ENCODE measurements around the gene PJA2.

Gene PJA2

DNA sequence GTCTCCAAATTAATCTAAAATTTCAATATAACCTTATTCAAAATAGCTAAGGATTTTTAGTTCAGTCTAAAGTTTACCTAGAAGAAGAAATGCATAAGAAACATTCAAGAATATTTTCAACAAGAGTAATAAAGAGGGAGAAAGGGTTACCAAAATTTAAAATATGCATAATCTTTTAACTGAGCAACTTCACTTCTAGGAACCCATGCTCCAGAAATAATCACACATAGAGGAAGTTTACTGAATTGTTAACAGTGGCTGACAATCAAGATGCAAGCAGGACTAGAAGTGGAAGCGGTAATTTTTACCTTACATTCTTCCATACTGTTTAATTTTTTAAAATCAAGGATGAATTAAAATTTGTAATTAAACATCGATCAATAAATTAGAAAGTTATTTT lies 1.9 kb downstream of the PJA2 start:
- DNase-seq = no peak

DNA sequence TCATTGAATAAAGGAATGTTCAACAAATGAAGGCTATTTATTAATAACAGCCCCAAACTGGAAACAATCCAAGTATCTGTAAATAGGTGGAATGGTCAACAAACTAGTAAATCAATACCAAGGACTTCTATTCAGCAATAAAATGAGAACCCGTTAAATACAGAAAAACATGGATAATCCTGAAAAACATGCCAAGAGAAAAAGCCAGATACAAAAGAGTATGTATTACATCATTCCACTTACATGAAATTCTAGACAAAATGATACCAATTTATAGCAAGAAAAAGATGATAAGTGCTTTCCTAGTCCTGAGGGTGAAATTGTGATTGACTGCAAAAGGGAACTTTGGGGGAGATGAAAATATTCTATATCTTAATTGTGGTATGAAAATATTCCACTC lies 3.1 kb downstream of the PJA2 start:
- no peak for DNase-seq

DNA sequence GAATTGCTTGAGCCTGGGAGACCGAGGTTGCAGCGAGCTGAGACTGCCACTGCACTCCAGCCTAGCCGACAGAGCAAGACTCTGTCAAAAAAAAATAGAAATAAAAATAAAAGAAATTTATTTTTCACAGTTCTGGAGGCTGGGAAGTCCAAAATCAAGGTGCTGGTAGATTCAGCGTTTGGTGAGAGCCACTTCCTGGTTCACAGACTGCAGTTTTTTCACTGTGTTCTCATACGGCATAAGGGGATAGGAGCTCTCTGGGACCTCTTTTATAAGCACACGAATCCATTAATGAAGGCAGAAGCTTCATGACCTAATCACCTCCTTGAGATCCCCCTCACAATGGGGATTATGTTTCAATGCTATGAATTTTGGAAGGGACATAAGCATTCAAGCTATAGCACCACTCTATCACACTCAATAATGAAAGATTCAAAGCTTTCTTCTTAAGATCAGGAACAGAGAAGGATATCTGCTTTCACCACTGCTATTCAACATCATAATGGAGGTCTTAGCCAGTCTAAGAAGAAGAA lies 5.3 kb downstream of the PJA2 start:
- no peak for DNase-seq

DNA sequence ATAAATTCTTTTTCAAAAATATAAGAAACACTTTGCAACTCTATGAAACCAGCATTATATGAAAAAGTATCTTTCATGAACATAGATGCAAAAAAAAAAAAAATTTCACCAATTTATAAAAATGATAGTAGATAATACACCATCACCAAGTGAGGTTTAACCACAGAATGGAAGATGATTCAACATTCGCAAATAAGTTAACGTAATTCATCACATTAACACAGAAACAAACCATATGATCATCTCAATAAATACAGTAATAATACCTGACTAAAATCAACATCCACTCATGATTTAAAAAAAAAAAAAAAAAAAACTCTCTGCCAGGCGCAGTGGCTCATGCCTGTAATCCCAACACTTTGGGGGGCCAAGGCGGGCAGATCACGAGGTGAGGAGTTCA lies 6.3 kb downstream of the PJA2 start:
- DNase-seq = no peak

DNA sequence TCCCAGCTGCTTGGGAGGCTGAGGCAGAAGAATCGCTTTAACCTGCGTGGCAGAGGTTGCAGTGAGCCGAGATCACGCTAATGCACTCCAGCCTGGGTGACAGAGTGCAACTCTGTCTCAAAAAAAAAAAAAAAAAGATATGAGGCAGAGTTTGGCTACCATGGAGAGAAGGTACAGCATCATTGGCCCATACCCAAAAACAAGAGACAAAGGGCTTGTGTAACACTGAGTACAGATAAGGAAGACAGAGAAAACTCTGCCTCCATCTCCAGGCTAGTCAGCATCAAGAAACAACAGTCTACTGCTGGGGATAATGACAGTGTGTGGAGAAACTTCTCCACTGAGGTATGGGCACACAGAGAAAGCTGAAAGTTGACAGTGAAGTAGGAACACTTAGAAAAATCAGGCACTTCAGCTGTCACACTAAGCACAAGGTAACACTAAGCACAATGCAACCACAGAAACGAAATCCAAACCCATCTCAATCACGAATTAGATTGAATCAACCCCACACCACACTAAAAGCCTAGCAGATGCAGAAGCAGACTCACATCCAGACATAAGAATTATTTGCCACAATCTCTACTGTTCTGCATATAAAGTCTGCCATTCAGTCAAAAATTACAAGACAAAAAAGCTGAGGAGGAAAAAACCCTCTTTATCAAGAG lies 10.5 kb downstream of the PJA2 start:
- DNase-seq = no peak

DNA sequence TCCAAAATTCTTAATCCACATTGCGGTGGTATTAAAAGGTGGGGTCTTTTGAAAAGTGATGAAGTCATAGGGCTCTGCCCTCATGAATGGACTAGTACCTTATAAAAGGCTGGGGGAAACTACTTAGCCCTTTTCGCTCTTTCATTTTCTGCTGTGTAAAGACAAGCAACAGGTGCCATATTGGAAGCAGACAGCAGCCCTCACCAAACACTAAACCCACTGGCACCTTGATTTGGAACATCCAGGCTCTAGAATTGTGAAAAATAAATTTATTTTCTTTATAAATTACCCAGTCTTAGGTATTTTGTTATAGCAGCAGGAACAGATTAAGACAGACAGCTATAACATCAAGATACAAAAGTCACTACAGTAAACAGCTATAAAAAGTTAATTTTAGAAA lies 12.8 kb downstream of the PJA2 start:
- DNase-seq = no peak

DNA sequence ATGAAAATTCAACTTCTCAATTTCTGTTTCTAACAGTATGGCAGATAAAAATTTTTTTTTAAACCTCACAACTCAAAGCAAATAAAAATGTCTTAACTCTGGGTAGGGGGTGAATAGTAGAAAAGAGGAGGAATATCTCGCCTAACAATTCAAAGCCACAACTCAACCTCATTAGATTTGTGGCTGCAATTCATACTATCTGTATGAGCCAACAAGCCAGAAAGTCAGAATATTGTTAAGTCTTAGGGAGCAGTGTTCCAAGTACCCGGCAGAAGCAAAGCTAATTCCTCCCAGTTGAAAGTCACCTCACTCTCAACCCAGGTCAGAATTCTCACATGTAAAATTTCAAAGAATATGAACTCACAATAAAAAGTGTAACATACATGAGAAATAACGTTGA lies 15.0 kb downstream of the PJA2 start:
- DNase-seq = no peak

DNA sequence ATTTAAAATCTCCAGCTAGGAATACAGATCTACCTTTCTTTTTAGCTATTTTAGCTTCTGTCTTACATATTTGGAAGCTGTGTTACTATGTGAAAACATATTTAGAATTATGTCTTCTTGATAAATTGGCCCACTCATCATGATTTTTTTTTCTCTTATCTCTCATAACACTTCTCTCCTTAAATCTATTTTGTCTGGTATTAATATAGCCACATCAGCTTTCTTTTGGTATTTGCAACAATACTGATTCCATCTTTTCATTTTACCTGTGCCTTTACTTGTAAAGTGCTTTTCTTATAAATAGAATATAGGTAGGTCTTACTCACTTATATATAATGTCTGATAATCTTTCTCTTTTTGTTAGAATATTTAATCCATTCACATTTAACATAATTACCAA lies 19.6 kb downstream of the PJA2 start:
- DNase-seq = no peak

DNA sequence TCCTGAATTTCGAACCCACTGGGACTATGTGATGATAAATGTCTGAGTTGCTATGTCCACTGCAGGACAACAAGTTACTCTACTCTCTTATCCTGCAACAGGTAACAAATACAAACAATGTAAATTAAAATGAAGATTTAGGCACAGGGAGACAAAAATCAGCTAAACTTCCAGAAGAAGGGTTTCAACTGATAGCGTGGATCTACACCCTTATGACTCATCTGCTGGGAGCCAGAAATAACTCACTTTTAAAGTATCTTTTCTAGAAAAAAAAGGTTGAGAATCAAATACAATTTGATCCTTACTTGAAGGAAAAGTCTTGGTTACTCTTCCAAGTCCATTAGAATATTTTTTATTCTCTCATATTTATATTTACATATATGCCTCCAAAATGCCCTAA lies 21.4 kb downstream of the PJA2 start:
- DNase-seq = no peak

DNA sequence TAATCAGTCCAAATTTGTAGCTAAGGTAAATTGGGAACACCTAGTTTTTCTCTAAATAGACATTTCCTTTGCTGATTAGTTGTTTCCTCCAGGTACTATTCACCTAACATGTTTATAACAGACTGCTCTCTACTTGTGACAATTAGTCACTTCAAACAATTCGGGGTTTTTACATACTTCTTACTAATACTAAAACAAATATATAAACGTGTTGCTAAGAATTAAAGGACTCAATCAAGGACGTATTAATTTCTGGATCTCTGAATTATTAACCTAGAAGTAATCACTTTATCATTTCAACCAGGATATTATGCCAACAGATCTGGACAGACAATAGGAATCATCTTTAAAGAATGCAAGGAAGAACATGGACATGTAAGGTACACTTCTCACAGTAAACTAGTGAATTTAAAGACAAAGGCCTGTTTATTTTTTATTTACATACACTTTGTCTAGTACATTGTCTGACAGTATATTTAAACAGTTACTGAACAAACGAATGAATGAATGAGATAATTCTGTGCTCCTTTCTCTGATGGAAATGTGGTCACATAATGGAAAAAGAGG lies 22.3 kb downstream of the PJA2 start:
- no peak for DNase-seq

DNA sequence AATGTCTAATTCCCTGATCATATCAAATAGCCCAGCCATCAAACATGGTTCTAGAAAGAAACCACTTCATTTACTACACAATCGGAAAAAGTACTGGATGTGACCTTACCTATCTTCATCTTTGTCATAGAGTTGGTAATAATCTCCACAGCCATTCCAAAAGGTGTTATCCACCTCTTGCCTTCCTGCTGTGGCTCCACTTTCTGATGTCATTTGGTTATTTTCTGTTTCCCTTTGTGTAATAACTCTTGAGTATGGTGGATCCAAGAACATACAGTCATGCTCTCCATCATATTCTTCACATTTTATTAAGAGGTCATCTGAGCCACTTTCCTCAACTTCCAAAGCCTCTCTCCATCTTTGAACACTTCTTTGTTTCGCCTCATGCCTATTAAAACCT lies 31.7 kb downstream of the PJA2 start:
- no peak for DNase-seq

DNA sequence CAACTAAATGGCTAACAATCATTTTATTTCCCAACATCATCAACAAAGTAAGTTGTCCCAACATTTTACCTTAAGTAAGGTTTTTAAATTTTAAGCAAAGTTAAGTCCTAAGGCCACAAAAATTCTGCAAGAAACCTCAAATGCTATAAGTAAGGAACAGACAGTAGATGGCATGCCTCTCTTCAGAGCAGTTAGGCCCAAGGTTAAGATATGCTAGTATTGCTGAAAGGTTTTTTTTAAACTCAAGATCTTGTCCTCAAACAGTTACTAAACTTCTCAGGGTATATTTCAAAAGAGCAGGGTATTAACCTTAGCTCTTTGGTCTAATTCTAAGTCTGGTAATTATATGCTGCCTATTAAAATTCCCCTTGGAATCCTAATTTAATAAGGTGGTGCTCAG lies 35.1 kb downstream of the PJA2 start:
- no peak for DNase-seq

DNA sequence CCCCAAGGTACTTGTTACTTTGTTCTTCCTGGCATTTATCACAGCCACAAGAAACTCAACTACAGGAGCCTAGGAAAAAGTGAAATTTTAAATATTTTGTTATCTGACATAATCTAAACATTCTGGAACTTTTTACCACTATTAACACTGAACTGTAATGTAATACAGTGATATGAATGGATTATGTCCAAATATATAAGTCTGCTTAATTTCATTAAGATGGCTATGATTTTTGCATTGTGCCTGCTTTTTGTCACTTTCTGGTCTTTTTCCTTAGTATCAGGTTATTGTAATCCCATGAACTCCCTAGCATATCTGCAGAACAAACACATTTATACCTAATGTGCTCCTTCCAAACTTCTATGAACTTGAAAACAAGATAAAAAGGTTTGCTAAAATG lies 35.8 kb downstream of the PJA2 start:
- no peak for DNase-seq

DNA sequence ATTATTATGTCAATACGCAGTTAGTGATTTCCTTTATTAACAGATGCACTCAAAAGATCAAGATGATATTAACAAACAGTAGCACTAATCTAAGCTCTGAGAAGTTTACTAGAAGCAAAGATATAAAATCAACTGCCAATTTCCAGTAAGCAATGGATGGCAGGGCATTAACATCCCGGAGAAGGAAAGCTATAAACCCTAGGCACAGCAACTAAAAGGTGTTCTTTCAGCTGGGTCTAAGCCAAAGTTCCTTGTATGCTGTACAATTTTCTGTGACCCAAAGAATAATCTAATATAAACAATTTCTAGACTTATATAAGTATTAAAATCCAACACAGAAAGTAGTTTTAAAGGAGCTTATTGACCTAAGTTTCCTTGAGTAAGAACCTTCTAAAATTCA lies 39.4 kb downstream of the PJA2 start:
- no peak for DNase-seq

DNA sequence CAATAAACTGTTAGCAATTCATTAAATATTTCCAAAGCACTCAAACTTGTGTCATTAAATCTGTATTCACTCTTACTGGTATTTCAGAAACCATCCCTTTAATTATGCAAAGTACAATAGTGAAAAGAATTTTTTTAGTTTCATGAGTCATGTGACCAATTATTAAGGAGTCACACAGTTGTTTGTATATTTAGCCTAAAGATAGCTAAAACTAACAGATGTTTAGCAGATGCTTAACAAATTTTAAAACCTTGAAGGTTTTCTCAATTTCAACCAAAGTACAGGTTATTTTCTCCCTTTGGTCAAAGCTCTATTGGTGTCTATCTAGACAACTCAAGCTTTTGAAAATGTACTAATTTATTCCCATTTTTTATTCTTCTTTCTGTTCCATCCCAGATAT lies 44.1 kb downstream of the PJA2 start:
- no peak for DNase-seq

DNA sequence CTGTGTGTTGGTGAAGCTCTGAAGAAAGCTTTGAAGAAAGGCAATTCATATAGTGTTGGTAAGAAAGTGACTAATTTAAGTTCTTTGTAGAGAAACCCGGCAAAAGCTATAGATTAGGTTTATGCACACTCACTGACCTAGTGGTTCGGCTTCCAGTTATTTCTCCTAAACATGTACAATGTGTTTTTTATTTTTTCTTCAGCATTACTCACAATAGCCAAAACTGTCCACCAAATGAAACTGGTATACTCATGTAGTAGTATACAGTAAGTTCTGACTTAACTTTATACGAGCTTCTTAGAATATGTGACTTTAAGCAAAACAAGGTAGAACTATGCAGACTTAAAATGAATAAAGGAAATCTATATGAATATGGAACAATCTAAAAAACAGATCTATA lies 44.8 kb downstream of the PJA2 start:
- no peak for DNase-seq

DNA sequence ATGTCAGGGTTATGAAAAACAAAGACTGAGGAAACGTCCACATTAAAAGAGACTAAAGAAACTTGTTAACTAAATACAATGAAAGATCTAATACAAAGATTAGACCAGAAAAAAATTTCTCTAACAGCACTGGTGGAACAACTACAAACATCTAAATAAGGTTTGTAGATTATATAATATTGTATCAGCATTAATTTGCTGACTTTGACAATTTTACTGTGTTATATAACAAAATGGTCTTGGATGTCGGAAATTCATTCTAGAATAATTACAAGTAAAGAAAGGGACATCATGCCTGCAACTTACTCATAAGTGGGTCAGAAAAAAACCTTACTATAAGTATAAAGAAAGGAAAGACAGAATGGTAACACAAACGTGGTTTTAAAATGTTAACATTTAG lies 50.1 kb downstream of the PJA2 start:
- DNase-seq = no peak

DNA sequence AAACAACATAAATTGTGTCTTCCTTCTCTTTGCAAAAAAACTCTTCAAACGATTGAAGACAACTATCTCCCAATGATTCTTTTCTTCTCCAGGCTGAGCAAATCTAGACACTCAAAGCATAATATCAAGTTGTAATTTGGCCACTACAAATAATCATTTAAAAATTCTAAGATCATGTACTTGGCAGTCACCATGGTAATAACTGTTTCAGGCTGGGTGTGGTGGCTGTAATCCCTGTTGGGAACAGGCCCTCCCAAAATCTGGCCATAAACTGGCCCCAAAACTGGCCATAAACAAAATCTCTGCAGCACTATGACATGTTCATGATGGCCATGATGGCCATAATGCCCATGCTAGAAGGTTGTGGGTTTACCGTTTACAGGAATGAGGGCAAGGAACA lies 52.0 kb downstream of the PJA2 start:
- DNase-seq = no peak

DNA sequence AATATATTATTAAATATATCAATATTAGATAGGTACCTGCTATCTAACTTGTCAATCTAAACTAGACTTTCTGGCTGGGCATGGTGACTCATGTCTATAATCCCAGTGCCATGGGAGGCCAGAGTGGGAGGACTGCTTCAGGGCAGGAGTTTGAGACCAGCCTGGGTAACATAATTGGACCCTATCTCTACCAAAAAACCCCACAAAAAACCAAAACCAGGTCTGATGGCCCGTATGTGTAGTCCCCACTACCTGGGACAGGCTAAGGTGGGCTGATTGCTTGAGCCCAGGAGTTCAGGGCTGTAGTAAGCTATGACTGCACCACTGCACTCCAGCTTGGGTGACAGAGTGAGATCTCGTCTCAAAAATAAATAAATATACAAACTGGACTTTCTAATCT lies 55.0 kb downstream of the PJA2 start:
- no peak for DNase-seq

DNA sequence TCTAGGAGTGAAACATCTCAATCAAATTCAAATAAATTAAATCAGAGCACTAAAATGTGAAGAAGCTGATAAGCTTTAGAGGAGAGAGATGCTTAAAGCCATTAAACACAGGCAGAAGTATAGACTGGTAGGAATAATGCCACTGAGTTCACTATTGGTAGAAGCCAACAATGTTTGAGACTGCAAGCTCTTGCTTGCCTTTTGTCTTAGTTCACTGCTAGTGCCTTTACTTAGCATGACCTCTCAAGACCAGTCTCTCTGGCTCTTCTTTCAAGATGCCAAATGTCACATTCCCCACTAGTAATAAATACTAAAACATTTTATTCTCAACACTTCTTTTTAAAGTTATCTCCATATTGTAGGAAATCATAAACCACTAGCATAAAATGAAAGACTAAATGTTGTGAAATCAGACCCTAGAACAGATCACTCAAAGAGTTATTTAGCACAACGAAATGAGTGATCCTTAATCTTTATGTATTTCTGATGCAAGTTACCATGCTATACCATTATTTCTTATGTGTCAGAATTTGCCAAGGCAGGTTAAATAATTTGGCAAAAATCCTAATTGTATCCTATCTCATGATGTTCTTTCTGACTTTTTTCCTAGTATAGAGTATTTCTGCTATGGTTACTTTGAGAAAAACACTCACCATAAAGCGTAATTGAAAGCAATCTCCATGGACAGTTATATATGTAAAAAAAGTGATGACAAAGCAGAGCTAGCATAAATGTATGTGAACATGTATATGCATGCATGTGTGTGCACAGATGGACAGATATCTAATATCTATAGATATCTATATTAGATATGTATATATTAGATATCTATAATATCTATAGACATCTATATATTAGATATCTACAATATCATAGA lies 57.5 kb downstream of the PJA2 start:
- no peak for DNase-seq

DNA sequence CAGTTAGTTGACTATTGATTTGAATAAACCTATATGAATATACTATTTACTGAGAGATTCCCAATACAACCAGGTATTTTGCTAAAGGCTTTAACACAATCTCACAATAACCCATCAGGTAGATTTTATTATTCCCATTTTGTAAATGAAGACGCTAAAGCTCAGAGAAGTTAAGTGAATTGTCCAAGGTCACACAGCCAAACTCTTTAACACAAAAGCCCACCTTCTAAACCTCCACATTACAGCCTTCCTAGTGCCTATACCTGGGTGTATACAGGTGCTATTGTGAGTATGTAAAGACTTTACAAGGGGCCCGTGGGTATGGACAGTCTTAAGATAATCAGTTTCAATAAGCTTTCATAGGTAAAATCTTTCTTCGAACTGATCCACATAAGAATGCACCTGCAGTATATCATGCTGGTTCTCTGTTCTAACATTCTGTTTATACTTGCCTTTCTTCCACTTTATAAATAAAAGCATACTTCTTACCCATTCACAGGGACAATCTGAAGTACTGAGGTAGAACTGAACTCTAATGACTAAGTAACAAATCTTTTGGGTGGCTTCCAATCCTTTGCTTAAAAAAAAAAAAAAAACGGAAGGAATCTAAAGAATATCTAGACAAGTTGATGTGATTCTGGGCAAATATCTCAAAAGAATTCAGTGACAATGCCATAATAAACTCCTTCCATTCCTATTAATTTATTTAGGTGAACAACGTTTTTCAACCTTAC lies 59.1 kb downstream of the PJA2 start:
- DNase-seq = no peak

DNA sequence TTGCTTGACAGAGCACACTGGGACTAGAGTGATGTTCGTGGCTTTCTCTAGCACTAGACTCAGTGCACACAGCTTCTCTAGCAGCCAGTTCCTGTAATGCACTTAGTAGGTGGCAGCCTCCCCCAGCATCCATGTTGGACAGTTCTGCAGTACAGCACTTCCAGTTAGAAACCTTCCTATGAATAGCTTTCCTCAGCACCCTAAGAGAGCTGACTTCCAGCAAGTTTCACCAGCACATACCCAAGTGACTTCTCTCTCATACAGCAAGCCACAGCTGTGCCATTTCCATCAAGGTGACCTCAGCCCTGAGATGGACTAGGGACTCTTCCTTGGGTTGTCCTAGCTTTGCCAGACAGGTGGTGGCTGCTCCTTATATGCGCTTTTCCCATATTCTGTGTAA lies 60.4 kb downstream of the PJA2 start:
- DNase-seq = no peak

DNA sequence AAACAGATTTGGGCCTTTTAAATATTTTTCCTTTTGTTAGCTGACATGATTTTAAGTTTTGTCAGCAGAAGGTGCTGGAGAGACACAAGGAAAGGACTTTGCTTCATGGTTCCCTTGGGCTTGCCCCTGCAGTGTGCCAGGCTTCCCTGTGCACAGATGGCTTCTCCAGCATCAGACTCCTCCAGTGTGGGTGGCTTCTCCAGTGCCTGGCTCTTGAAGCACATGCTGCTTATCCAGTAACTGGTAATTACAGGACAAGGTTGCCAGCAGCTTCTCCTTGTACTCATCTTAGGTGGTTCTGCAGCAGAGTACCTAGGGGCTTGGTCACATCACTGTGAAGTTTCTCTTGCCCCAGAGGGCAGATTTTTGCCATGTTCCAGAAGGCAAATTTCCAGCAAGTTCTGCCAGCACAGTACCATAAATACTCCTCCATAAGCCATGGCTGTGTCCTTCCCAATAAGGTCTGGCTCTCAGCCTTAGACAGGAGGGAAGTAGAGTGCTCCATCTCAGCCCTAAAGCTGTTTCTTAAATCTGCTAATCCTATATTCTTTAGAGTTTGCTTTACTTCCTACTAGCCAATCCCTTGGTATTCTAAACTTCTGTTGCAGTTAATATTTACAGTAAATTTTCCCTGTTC lies 62.4 kb downstream of the PJA2 start:
- DNase-seq = no peak
